IMR-90 (cell line): ENCODE data around the gene AUH. TPM values are rescaled to one million over a fixed set of nuclear protein-coding genes. Genes with fewer than 3 reads are reported as not detected.
A peak's percentile ranks its signal among the peaks of the same experiment; 100 is the strongest.

Experiments used
- ATAC-seq: fragments of 200-7000 bp; cut with Tn5 transposase; 2 replicates; pipeline ENCODE4 v1.9.1; 2020; ENCODE audit warnings: low read depth, mild to moderate bottlenecking, moderate library complexity
- BruUV-seq: library from RNA; stranded (reverse); fragments of 400-500 nt; replicated peaks from 2 replicates; lab custom pipeline; 2021; lab: Mats Ljungman, UMichigan
- CTCF ChIA-PET: fragments of 300-600 bp; formaldehyde crosslinking; extraction: SDS; loops from one replicate; lab custom pipeline; 2021; ENCODE audit warnings: antibody characterized with exemption; lab: Yijun Ruan, JAX
- POLR2A ChIA-PET: fragments of 300-600 bp; sonication (Branson Sonifier 250); formaldehyde crosslinking; loops from one replicate; lab custom pipeline; 2022; ENCODE audit warnings: antibody characterized with exemption; ENCODE audit not compliant: unreplicated experiment; lab: Charles Lee
- DNase-seq: peaks from one replicate; pipeline ENCODE4 v3.0.0; 2013
- H2AFZ ChIP-seq: replicated peaks from 2 replicates; pipeline ENCODE3; 2013; ENCODE audit warnings: low read length, mild to moderate bottlenecking; ENCODE audit not compliant: poor library complexity
- H2AK5ac ChIP-seq: 2 replicates; pipeline ENCODE4 v1.6.1; 2013; ENCODE audit warnings: low read depth, low read length, inconsistent platforms
- H2AK9ac ChIP-seq: replicated peaks from 2 replicates; pipeline ENCODE3; 2013; ENCODE audit warnings: mild to moderate bottlenecking, low read depth, low read length, moderate library complexity; ENCODE audit not compliant: poor library complexity
- H2BK120ac ChIP-seq: 2 replicates; pipeline ENCODE4 v1.6.1; 2013; ENCODE audit warnings: low read depth, low read length, inconsistent platforms
- H2BK15ac ChIP-seq: 3 replicates; pipeline ENCODE4 v1.6.1; 2013; ENCODE audit warnings: low read depth, low read length, inconsistent platforms
- H2BK20ac ChIP-seq: 2 replicates; pipeline ENCODE4 v1.6.1; 2013; ENCODE audit warnings: low read depth, mild to moderate bottlenecking, inconsistent platforms, low read length, moderate library complexity
- H2BK5ac ChIP-seq: 2 replicates; pipeline ENCODE4 v1.6.1; 2013; ENCODE audit warnings: mild to moderate bottlenecking, low read depth, low read length, inconsistent platforms; ENCODE audit not compliant: poor library complexity, severe bottlenecking
- H3K14ac ChIP-seq: replicated peaks from 2 replicates; pipeline ENCODE4 v1.6.1; 2013; ENCODE audit warnings: low read depth, low read length, inconsistent platforms
- H3K18ac ChIP-seq: 2 replicates; pipeline ENCODE4 v1.6.1; 2013; ENCODE audit warnings: low read depth, low read length, control low read depth
- H3K23ac ChIP-seq: 2 replicates; pipeline ENCODE4 v1.6.1; 2013; ENCODE audit warnings: low read depth, low read length, inconsistent platforms
- H3K27ac ChIP-seq: 2 replicates; pipeline ENCODE4 v1.5.1; 2013; ENCODE audit warnings: mild to moderate bottlenecking, control low read depth, low read length; ENCODE audit not compliant: insufficient read depth
- H3K27me3 ChIP-seq: 2 replicates; pipeline ENCODE4 v1.6.1; 2013; ENCODE audit warnings: low read length; ENCODE audit not compliant: control insufficient read depth, insufficient read depth
- H3K36me3 ChIP-seq: 2 replicates; pipeline ENCODE4 v1.6.1; 2013; ENCODE audit warnings: low read length, mixed read lengths; ENCODE audit not compliant: control insufficient read depth, insufficient read depth
- H3K4ac ChIP-seq: 2 replicates; pipeline ENCODE4 v1.6.1; 2013; ENCODE audit warnings: low read depth, low read length, inconsistent platforms
- H3K4me1 ChIP-seq: 2 replicates; pipeline ENCODE4 v1.6.1; 2013; ENCODE audit warnings: low read length, mixed read lengths; ENCODE audit not compliant: control insufficient read depth, insufficient read depth
- H3K4me2 ChIP-seq: 2 replicates; pipeline ENCODE4 v1.6.1; 2013; ENCODE audit warnings: low read depth, mild to moderate bottlenecking, control low read depth, low read length, moderate library complexity
- H3K4me3 ChIP-seq: 2 replicates; pipeline ENCODE4 v1.5.1; 2013; ENCODE audit warnings: low read depth, mild to moderate bottlenecking, control low read depth, low read length, moderate library complexity; ENCODE audit not compliant: insufficient read depth
- H3K56ac ChIP-seq: 2 replicates; pipeline ENCODE4 v1.6.1; 2013; ENCODE audit warnings: low read length, inconsistent platforms; ENCODE audit not compliant: insufficient read depth; ENCODE audit errors: extremely low read depth
- H3K79me1 ChIP-seq, 2 experiments: 2 replicates each; pipeline ENCODE4 v1.6.1; 2013; ENCODE audit warnings: low read length in 2 of 2, inconsistent platforms in 1 of 2, low read depth in 1 of 2
- H3K9ac ChIP-seq: 2 replicates; pipeline ENCODE4 v1.6.1; 2013; ENCODE audit warnings: low read depth, low read length, control low read depth
- H3K9me1 ChIP-seq: 2 replicates; pipeline ENCODE4 v1.6.1; 2013; ENCODE audit warnings: low read length, inconsistent platforms; ENCODE audit not compliant: insufficient read depth
- H3K9me3 ChIP-seq: 2 replicates; pipeline ENCODE4 v1.6.1; 2013; ENCODE audit warnings: low read length; ENCODE audit not compliant: control insufficient read depth, insufficient read depth
- H4K20me1 ChIP-seq: 2 replicates; pipeline ENCODE4 v1.6.1; 2013; ENCODE audit warnings: low read length, inconsistent platforms; ENCODE audit not compliant: insufficient read depth
- H4K5ac ChIP-seq: 2 replicates; pipeline ENCODE4 v1.6.1; 2013; ENCODE audit warnings: mild to moderate bottlenecking, low read depth, low read length, control low read depth
- H4K8ac ChIP-seq, 2 experiments: 2 replicates each; pipeline ENCODE4 v1.6.1; 2013; ENCODE audit warnings: low read depth in 2 of 2, low read length in 2 of 2, control low read depth in 1 of 2, inconsistent platforms in 1 of 2
- H4K91ac ChIP-seq: 2 replicates; pipeline ENCODE4 v1.6.1; 2013; ENCODE audit warnings: low read depth, low read length, inconsistent platforms; ENCODE audit not compliant: insufficient read depth
- CEBPB ChIP-seq: IDR thresholded peaks from 2 replicates; pipeline ENCODE4 v1.6.1; 2012; ENCODE audit warnings: low read depth, low read length, improper control_type of control experiment
- MAFK ChIP-seq: IDR thresholded peaks from 2 replicates; pipeline ENCODE4 v1.6.1; 2012; ENCODE audit warnings: low read depth, low read length, improper control_type of control experiment
- SMC3 ChIP-seq: fragments of 150-350 bp; IDR thresholded peaks from 2 replicates; pipeline ENCODE4 v1.6.1; 2016; ENCODE audit warnings: low read depth, mild to moderate bottlenecking, antibody characterized with exemption, low read length, moderate library complexity
- WGBS, 2 experiments: methylation state at CpG; one replicate each; pipeline versions ENCODE4 v1.1.5 to v1.1.7; 2013; ENCODE audit warnings: missing lambda C conversion rate in 2 of 2; ENCODE audit not compliant: insufficient read length in 1 of 2; ENCODE audit errors: extremely low coverage in 2 of 2; 5-methylcytosine and 5-hydroxymethylcytosine counted together
- dilution Hi-C: fragments of 300-500 bp; cut with HindIII; formaldehyde crosslinking; loops from one replicate; pipeline ENCODE4 v1.14.3; 2018; ENCODE audit warnings: low sequenced_read_pairs; ENCODE audit not compliant: unreplicated experiment
- in situ Hi-C: fragments of 300-500 bp; cut with MboI; formaldehyde crosslinking; loops from 3 replicates; pipeline ENCODE4 v1.14.3; 2019; ENCODE audit warnings: low sequenced_read_pairs, inconsistent platforms, mixed read lengths
- intact Hi-C: fragments of 100-400 bp; cut with micrococcal nuclease; formaldehyde crosslinking; loops from 2 replicates; pipeline ENCODE4 v1.10.0; 2022
- polyA plus RNA-seq, 3 experiments: library from polyadenylated mRNA; depleted of rRNA; stranded (reverse); fragments of >200 nt; gene quantifications; 2 replicates each; pipeline ENCODE4 v1.2.3, GENCODE V29; 2012; ENCODE audit warnings: low replicate concordance in 1 of 3
- total RNA-seq: library from RNA; depleted of rRNA; stranded (reverse); fragments of >200 nt; gene quantifications from 2 replicates; pipeline ENCODE4 v1.2.3, GENCODE V29; 2012

Gene AUH
- total and polyA plus RNA-seq, 2 of the 4 experiments (the other 2 are of a cell fraction), result 5.9 to 8.1 TPM

GRCh38 chr9:91208419-91208745 lies 153.3 kb downstream of the AUH start:
- H3K4me2 ChIP-seq, result peak overlapping the region; percentile 82
- peak overlapping the region; percentile 38 for H3K9ac ChIP-seq
- H2AK9ac ChIP-seq, result no peak overlapping the region
- TF ChIP-seq SMC3 (no peak), MAFK (no peak), CEBPB (no peak)
- H4K91ac ChIP-seq, result no peak overlapping the region
- in situ Hi-C loops, result no loop called here
- dilution Hi-C loops, result no loop called here
- peak overlapping the region; percentile 7; the same call in 1 of the 2 replicates for H2BK120ac ChIP-seq
- no peak overlapping the region for H2AFZ ChIP-seq
- peak overlapping the region; percentile 84 for H3K18ac ChIP-seq
- 0 out of 3 replicates have a peak overlapping the region, but pooled peaks have one; percentile 30 for H2BK15ac ChIP-seq
- H3K79me1 ChIP-seq, result peaks cover 0 to 2% of the 10 kb centered on the region in 2 experiments; a peak in 1 of 4 replicates
- ChIA-PET CTCF (interaction anchor here (0.9 to 1.4 kb wide), 3 partner anchors 9 to 61 kb away, joined by 3 to 5 read pairs (median 4); no protein-coding TSS in a partner anchor), POLR2A (no interaction called here)
- H4K20me1 ChIP-seq, result no peaks in the 10 kb centered on the region
- no peaks in the 10 kb centered on the region for H3K27me3 ChIP-seq
- no peak overlapping the region for H2BK20ac ChIP-seq
- H3K23ac ChIP-seq, result no peak overlapping the region
- H3K14ac ChIP-seq, result 0 out of 2 replicates have a peak overlapping the region, but pooled peaks have one; percentile 18
- 0 out of 4 replicates have a peak overlapping the region, but pooled peaks of 1 of the 2 experiments have one; percentile 7 for H4K8ac ChIP-seq
- H2BK5ac ChIP-seq, result peak overlapping the region; percentile 11
- no TSS peak for BruUV-seq
- H3K4ac ChIP-seq, result no peak overlapping the region
- H3K56ac ChIP-seq, result no peak overlapping the region
- intact Hi-C loops, result no loop called here
- H3K4me3 ChIP-seq, result no peak overlapping the region
- H3K9me1 ChIP-seq, result no peaks in the 10 kb centered on the region
- no peaks in the 10 kb centered on the region for H3K9me3 ChIP-seq
- DNase-seq, result no peak
- H2AK5ac ChIP-seq, result peak overlapping the region; percentile 12; the same call in 1 of the 2 replicates
- peak overlapping the region; percentile 19; the same call in 1 of the 2 replicates for H3K27ac ChIP-seq
- WGBS, 2 experiments, result 71% methylated on average over 1 of the region's 3 CpGs; no CpG with 5 or more reads in 1 of the 2 experiments
- ATAC-seq, result no peak
- peaks cover 9% of the 10 kb centered on the region for H3K4me1 ChIP-seq
- H3K36me3 ChIP-seq, result no peaks in the 10 kb centered on the region
- H4K5ac ChIP-seq, result peak overlapping the region; percentile 76
